HUES64 (cell line): Measurements from ENCODE around the gene MTG1. TPM values are rescaled to one million over a fixed set of nuclear protein-coding genes. Genes with fewer than 3 reads are reported as not detected.

Experiments
- H3K27ac ChIP-seq: 2 replicates; pipeline ENCODE4 v1.7.0; 2013; ENCODE audit warnings: low read depth, low read length, inconsistent platforms
- H3K27me3 ChIP-seq: 2 replicates; pipeline ENCODE4 v1.6.1; 2013; ENCODE audit warnings: mild to moderate bottlenecking, low read length; ENCODE audit not compliant: insufficient read depth
- H3K36me3 ChIP-seq: 2 replicates; pipeline ENCODE4 v1.6.1; 2013; ENCODE audit warnings: mild to moderate bottlenecking, low read length; ENCODE audit not compliant: insufficient read depth
- H3K4me1 ChIP-seq: 2 replicates; pipeline ENCODE4 v1.6.1; 2013; ENCODE audit warnings: mild to moderate bottlenecking, low read length, moderate library complexity; ENCODE audit not compliant: insufficient read depth
- H3K4me3 ChIP-seq: 2 replicates; pipeline ENCODE4 v1.5.1; 2013; ENCODE audit warnings: mild to moderate bottlenecking, low read length, moderate library complexity
- H3K9ac ChIP-seq: 2 replicates; pipeline ENCODE4 v1.6.1; 2013; ENCODE audit warnings: mild to moderate bottlenecking, low read depth, low read length
- H3K9me3 ChIP-seq: 2 replicates; pipeline ENCODE4 v1.6.1; 2013; ENCODE audit warnings: low read depth, low read length; ENCODE audit not compliant: insufficient read depth
- WGBS: fragments of 150-250, 120-280 bp; methylation state at CpG from one replicate; pipeline ENCODE4 v1.1.7; 2013; ENCODE audit warnings: missing lambda C conversion rate; 5-methylcytosine and 5-hydroxymethylcytosine counted together
- polyA plus RNA-seq, 2 experiments: library from polyadenylated mRNA; stranded (reverse); fragments of 50-300 nt; gene quantifications; one replicate each; pipeline ENCODE4 v1.2.3, GENCODE V29; 2013

The MTG1 gene, protein sequence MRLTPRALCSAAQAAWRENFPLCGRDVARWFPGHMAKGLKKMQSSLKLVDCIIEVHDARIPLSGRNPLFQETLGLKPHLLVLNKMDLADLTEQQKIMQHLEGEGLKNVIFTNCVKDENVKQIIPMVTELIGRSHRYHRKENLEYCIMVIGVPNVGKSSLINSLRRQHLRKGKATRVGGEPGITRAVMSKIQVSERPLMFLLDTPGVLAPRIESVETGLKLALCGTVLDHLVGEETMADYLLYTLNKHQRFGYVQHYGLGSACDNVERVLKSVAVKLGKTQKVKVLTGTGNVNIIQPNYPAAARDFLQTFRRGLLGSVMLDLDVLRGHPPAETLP
- 49.5 TPM for polyA plus RNA-seq (2013, experiment 1 of 2)
- polyA plus RNA-seq (2013, experiment 2 of 2) = 38.2 TPM

DNA sequence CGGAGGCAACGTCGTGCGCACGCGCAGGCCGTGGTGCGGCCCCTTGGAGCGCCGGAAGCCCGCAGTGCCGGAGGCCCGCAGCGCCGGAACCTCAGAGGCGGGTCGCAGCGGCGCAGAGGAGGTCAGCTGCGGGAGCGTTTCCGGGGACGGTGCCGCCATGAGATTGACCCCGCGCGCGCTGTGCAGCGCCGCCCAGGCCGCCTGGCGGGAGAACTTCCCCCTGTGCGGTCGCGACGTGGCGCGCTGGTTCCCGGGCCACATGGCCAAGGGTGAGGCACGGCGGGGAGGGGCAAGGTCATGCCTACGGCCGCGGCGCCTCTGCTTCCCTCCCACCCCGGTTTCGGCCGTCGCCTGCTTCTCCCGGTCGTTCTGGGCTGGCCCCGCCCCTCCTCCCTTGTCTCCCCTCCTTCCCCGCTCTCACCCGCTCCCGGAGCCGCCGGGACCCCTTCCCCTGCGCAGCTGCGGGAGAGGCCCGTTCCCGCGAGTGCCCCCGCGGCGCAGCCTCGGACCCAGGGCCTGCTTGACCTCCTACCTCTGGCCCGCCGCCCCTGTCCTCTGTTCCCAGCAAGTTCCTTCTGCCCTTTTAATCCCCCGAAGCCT, at the start of gene MTG1:
Gene MTG1, plus strand, starts transcription at position 94 of the 600 bp plus-strand sequence. Its CDS starts 64 bp downstream, at position 158.
- no peaks in the 10 kb centered on the region; the same call in 1 of the 2 replicates for H3K4me1 ChIP-seq
- H3K27me3 ChIP-seq = no peaks in the 10 kb centered on the region
- under 1% methylated on average over 69 of the region's 69 CpGs for WGBS

DNA sequence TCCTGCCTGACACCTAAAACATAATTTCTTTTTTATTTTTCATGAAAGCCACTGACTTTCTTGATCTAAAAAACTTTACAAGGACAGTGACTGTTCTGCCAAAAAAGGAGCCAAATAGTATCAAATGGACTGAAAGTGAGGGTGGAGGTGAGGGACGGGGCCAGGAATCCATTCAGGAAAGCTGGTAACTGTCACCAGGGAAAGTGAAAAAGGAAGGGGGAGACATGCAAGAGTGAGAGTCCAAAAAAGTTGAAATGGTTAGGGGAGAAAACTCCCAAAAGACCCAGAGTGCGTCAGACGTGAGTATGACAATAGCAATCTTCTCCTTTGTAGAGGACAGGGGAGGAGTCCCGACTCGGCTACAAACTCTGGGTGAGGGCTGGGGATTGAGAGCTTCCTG, 49.7 kb upstream of the MTG1 start:
- no peak overlapping the region for H3K9ac ChIP-seq
- 82% methylated on average over 5 of the region's 5 CpGs for WGBS

More for the DNA sequence above, at the start of gene MTG1:
- peak within 1 kb of the TSS; percentile 98 for H3K4me3 ChIP-seq
- H3K27ac ChIP-seq = peak within 1 kb of the TSS; percentile 96
- no peaks in the 10 kb centered on the region for H3K9me3 ChIP-seq
- H3K36me3 ChIP-seq = peaks cover 33% of the 10 kb centered on the region
- H3K9ac ChIP-seq = peak within 1 kb of the TSS; percentile 97

GRCh38 chr10:133346413-133346812, 47.5 kb upstream of the MTG1 start:
- WGBS = 73% methylated on average over 11 of the region's 11 CpGs
- no peak overlapping the region for H3K9ac ChIP-seq
- no peaks in the 10 kb centered on the region for H3K27me3 ChIP-seq
- 0 out of 2 replicates have a peak, but pooled peaks cover 5% of the 10 kb centered on the region for H3K4me1 ChIP-seq
- H3K9me3 ChIP-seq = no peaks in the 10 kb centered on the region
- no peak overlapping the region for H3K27ac ChIP-seq
- H3K4me3 ChIP-seq = no peak overlapping the region
- H3K36me3 ChIP-seq = no peaks in the 10 kb centered on the region

More for the DNA sequence above, 49.7 kb upstream of the MTG1 start:
- peaks cover 2% of the 10 kb centered on the region; the same call in 1 of the 2 replicates for H3K27me3 ChIP-seq
- 0 out of 2 replicates have a peak, but pooled peaks cover 5% of the 10 kb centered on the region for H3K4me1 ChIP-seq
- no peaks in the 10 kb centered on the region for H3K9me3 ChIP-seq
- no peak overlapping the region for H3K4me3 ChIP-seq
- no peaks in the 10 kb centered on the region for H3K36me3 ChIP-seq
- H3K27ac ChIP-seq = no peak overlapping the region

GRCh38 chr10:133347710-133348517, 46.0 kb upstream of the MTG1 start:
- Histone ChIP-seq H3K27me3 (no peaks in the 10 kb centered on the region), H3K36me3 (no peaks in the 10 kb centered on the region), H3K4me3 (no peak overlapping the region), H3K9me3 (no peaks in the 10 kb centered on the region), H3K4me1 (0 out of 2 replicates have a peak, but pooled peaks cover 5% of the 10 kb centered on the region), H3K27ac (no peak overlapping the region), H3K9ac (no peak overlapping the region)
- 88% methylated on average over 16 of the region's 16 CpGs for WGBS

DNA sequence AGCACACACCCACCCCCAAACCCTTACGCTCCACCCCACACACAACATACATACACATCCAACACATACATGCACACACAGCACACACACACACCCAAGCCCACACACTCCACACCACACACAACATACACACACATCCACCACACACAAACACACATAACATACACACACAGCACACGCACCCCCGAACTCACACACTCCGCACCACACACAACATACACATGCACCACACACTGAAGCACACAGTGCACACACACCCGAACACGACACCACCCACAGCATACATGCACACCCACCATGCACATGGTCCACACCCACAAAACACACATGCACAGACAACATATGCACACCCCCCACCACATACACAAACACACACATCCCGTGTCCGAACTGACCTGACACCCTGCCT, 44.8 kb upstream of the MTG1 start:
- WGBS = 93% methylated on average over 8 of the region's 8 CpGs

DNA sequence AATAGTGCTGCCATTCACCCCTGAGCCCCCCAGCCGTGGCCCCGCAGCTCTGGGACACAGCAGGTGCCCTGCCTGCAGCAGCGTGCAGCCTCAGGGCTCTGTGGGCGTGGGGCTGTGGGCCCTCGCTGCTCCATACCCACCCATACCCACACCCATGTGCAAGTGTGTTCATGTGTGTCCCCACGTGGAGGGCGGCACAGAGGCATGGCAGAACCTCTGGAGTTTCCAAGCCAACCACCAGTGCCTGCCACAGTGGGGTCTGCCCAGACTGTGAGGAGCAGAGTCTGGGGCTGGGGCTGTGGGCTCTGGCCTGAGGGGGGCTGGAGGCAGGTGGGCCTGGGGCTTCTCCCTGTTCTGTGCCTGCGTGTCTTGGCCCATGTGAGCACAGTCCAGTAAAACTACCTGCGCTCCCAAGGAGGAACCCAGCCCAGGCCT, 44.4 kb upstream of the MTG1 start:
- Histone ChIP-seq H3K9me3 (no peaks in the 10 kb centered on the region), H3K36me3 (no peaks in the 10 kb centered on the region), H3K27me3 (no peaks in the 10 kb centered on the region), H3K4me1 (0 out of 2 replicates have a peak, but pooled peaks cover 5% of the 10 kb centered on the region), H3K27ac (no peak overlapping the region), H3K4me3 (no peak overlapping the region), H3K9ac (no peak overlapping the region)
- WGBS = 86% methylated on average over 9 of the region's 9 CpGs

More for the DNA sequence above, 44.8 kb upstream of the MTG1 start:
- Histone ChIP-seq H3K9me3 (no peaks in the 10 kb centered on the region), H3K27ac (no peak overlapping the region), H3K9ac (no peak overlapping the region), H3K27me3 (no peaks in the 10 kb centered on the region), H3K36me3 (no peaks in the 10 kb centered on the region), H3K4me3 (no peak overlapping the region), H3K4me1 (0 out of 2 replicates have a peak, but pooled peaks cover 5% of the 10 kb centered on the region)

DNA sequence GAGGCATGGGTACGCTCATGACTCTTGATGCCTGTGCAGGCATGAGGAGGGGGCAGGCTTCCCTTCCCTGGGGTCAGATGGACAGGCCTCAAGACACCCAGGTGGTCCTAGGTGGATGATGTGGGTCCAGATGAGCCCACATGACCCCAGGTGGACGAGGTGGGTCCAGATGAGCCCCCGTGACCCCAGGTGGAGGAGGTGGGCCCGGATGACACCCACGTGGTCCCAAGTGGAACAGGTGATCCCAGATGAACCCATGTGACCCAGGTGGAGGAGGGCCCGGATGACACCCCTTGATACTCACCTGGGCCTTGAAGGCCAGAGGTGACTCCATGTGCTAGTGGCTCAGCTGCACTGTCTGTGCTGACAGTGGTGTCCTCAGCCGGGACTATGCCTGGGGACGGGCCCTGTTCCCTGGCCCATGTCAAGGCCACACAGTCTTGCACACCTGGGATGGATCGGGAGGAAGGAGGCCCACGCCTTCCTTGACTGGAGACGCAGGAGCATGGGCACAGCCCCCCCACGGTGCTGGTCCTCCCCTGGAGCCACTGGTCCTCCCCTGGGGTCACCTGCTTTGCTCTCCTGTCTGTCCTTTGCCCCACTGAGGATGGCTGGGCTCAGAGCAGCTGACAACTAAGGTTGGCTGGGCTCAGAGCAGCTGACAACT, 43.5 kb upstream of the MTG1 start:
- no peak overlapping the region for H3K9ac ChIP-seq
- H3K27me3 ChIP-seq = no peaks in the 10 kb centered on the region
- H3K4me1 ChIP-seq = 0 out of 2 replicates have a peak, but pooled peaks cover 5% of the 10 kb centered on the region
- no peak overlapping the region for H3K4me3 ChIP-seq
- no peaks in the 10 kb centered on the region for H3K9me3 ChIP-seq
- H3K27ac ChIP-seq = no peak overlapping the region
- H3K36me3 ChIP-seq = 0 out of 2 replicates have a peak, but pooled peaks cover 1% of the 10 kb centered on the region
- WGBS = 85% methylated on average over 12 of the region's 12 CpGs

GRCh38 chr10:133350950-133351329, 43.0 kb upstream of the MTG1 start:
- H3K4me1 ChIP-seq = 0 out of 2 replicates have a peak, but pooled peaks cover 5% of the 10 kb centered on the region
- no peak overlapping the region for H3K4me3 ChIP-seq
- H3K9ac ChIP-seq = no peak overlapping the region
- no peak overlapping the region for H3K27ac ChIP-seq
- peaks cover 5% of the 10 kb centered on the region; the same call in 1 of the 2 replicates for H3K36me3 ChIP-seq
- H3K27me3 ChIP-seq = no peaks in the 10 kb centered on the region
- WGBS = 65% methylated on average over 13 of the region's 13 CpGs
- no peaks in the 10 kb centered on the region for H3K9me3 ChIP-seq

DNA sequence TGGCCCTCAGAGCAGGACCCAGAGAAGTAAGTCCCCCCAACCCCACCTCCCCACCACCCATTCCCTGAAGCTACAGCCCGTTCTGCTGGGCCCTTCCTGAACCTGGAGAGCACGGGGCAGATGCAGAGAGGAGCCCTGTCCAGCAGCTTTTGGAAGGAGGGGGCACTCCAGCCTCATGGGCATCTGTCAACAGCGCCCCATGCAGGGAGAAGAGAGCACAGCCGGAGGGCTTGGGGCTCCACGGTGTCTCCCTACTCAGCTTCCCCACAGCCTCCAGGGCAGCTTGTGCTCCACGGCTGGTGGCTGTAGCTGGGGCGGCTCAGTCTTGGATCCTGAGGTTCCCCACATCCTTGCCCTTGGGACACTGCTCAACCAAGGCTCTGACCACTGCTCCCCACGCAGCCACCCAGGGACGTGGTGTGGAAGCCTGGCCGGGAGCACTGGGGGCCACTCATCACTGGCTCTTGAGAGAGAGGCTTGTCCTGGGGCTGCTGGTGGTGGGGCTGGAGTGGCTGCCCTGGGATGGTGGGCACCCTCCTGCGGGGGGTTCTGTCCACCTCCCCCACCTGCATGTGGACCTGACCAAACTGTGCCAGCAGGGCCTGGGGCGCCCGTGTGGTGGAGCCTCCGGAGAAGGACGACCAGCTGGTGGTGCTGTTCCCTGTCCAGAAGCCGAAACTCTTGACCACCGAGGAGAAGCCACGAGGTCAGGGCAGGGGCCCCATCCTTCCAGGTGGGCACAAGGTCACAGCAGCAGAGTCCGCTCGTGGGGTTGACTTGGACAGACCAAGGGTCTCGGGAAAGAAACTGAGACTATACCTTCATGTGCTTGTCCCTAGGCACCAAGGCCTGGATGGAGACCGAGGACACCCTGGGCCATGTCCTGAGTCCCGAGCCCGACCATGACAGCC, 42.3 kb upstream of the MTG1 start:
- Histone ChIP-seq H3K9me3 (no peaks in the 10 kb centered on the region), H3K9ac (no peak overlapping the region), H3K4me3 (no peak overlapping the region), H3K36me3 (peaks cover 10% of the 10 kb centered on the region; the same call in 1 of the 2 replicates), H3K4me1 (0 out of 2 replicates have a peak, but pooled peaks cover 7% of the 10 kb centered on the region), H3K27me3 (no peaks in the 10 kb centered on the region), H3K27ac (no peak overlapping the region)
- 69% methylated on average over 24 of the region's 24 CpGs for WGBS
